GM06990 (cell line): ENCODE results near the gene PHYKPL.

Source experiments
- DNase-seq: peaks from one replicate; pipeline ENCODE4 v3.0.0-alpha.2; 2011; ENCODE audit not compliant: insufficient read length; ENCODE audit errors: extremely low read depth
- H3K27me3 ChIP-seq: replicated peaks from 2 replicates; pipeline ENCODE4 v1.6.0; 2011; ENCODE audit warnings: low read length; ENCODE audit not compliant: control insufficient read depth, insufficient read depth
- H3K36me3 ChIP-seq: 2 replicates; pipeline ENCODE4 v1.5.1; 2011; ENCODE audit warnings: low read length; ENCODE audit not compliant: control insufficient read depth, insufficient read depth
- H3K4me3 ChIP-seq: replicated peaks from 2 replicates; pipeline ENCODE4 v1.5.1; 2011; ENCODE audit warnings: low read depth, mild to moderate bottlenecking, control low read depth, low read length
- CTCF ChIP-seq: IDR thresholded peaks from 2 replicates; pipeline ENCODE4 v1.5.1; 2011; ENCODE audit warnings: low read length, control low read depth, mild to moderate bottlenecking, inconsistent platforms; ENCODE audit not compliant: insufficient read depth, poor library complexity, severe bottlenecking

PHYKPL gene

DNA sequence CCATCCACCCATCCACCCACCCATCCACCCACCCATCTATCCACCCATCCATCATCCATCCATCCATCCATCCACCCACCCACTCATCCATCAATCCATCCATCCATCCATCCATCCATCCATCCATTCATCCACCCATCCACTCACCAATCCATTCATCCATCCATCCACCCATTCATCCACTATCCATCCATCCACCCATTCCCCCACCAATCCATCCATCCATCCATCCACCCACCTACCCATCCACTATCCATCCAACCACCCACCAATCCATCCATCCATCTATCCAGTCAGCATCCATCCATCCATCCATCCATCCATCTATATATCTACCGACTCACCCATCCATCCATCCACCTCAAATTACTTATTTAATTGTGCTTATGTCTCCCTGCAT, 36.9 kb upstream of the PHYKPL start:
- no peak overlapping the region for H3K4me3 ChIP-seq
- TF ChIP-seq CTCF: no peak
- H3K27me3 ChIP-seq: no peaks in the 10 kb centered on the region; the same call in 1 of the 2 replicates
- DNase-seq: no peak
- no peaks in the 10 kb centered on the region for H3K36me3 ChIP-seq

DNA sequence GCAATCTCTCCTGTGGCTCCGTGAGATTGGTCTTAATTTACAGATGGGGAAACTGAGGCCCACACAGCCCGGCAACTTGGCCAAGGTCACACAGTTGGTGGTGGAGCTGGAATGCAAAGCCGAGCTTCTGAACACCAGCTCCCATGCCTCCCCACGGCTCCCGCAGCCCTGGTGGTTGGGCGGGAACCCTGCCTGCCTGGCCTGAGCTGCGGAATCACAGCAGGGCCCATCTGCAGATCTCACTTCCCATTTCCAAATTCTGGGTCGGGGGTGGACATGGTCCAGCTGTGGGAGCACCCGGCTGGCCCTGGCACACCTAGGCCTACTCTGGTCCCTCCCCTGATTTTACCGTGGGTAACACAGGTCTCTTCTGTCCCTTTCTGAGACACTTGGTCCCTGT, 35.3 kb upstream of the PHYKPL start:
- no peak for TF ChIP-seq CTCF
- H3K27me3 ChIP-seq: no peaks in the 10 kb centered on the region; the same call in 1 of the 2 replicates
- no peak overlapping the region for H3K4me3 ChIP-seq
- DNase-seq: no peak
- no peaks in the 10 kb centered on the region for H3K36me3 ChIP-seq

DNA sequence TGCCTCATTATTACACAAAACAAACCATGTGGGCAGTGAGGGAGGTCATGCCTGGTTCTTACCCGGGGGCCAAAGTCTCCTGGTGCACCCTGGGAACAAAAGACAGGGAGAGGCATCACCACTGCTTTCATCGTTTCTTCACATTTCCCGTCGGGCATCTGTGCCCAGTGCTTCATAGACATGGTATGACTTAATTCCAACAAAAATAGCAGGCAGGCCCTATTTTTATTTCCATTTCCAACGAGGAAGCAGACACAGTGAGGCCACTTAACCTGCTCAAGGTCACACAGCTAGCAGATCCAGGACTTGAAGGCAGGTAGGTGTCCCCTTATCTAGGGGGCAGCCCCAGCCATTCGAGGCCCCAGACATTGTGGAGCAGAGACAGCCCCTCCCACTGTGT, 34.6 kb upstream of the PHYKPL start:
- no peaks in the 10 kb centered on the region for H3K36me3 ChIP-seq
- DNase-seq: no peak
- no peak for TF ChIP-seq CTCF
- H3K27me3 ChIP-seq: no peaks in the 10 kb centered on the region; the same call in 1 of the 2 replicates
- H3K4me3 ChIP-seq: no peak overlapping the region

- H3K4me3 ChIP-seq: no peak overlapping the region
- no peaks in the 10 kb centered on the region for H3K36me3 ChIP-seq
- DNase-seq: no peak
- TF ChIP-seq CTCF: no peak
- H3K27me3 ChIP-seq: no peaks in the 10 kb centered on the region; the same call in 1 of the 2 replicates
These were observed 34.0 kb upstream of the PHYKPL start for GRCh38 chr5:178266581-178266980.

GRCh38 chr5:178265746-178266145, 33.1 kb upstream of the PHYKPL start:
- Histone ChIP-seq H3K36me3 (no peaks in the 10 kb centered on the region), H3K4me3 (no peak overlapping the region), H3K27me3 (no peaks in the 10 kb centered on the region; the same call in 1 of the 2 replicates)
- DNase-seq: no peak
- no peak for TF ChIP-seq CTCF

DNA sequence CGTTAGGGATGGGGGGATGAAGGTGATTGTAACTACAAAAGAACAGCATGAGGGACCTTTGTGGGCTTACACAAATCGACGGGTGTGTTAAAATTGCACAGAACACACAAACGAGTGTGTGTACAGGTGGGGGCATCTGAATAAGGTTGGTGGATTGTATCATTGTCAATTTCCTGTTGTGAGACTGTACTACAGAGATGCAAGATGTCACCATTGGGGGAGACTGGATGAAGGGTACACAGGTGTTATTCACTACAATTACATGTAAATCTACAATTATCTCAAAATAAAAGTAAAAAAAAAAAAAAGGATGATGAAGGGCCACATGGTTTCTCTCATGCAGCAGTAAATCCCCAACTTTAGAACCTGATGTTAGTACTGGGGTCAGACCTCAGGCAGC, 31.4 kb upstream of the PHYKPL start:
- Histone ChIP-seq H3K36me3 (no peaks in the 10 kb centered on the region), H3K4me3 (no peak overlapping the region), H3K27me3 (no peaks in the 10 kb centered on the region; the same call in 1 of the 2 replicates)
- no peak for DNase-seq
- TF ChIP-seq CTCF: no peak
